A673 (cell line): ENCODE measurements around the gene CLEC16A.
"Not testable (repeated sequence)": the region's sequence is repeated elsewhere in the genome, so short reads cannot be mapped to it uniquely, and the experiment has no call there.

Source experiments
- CTCF ChIP-seq: fragments of 300-800, 200-600 bp; sonication (generic); conservative IDR thresholded peaks from 2 replicates; pipeline ENCODE4 v1.5.1; 2017; ENCODE audit warnings: low read depth, mild to moderate bottlenecking, antibody characterized with exemption, low read length, moderate library complexity, mixed read lengths
- EZH2 ChIP-seq: fragments of 200-600 bp; sonication (generic); IDR thresholded peaks from 2 replicates; pipeline ENCODE4 v1.6.1; 2017; ENCODE audit warnings: borderline replicate concordance, low read depth, mild to moderate bottlenecking, mixed read lengths, antibody characterized with exemption, low read length; ENCODE audit not compliant: poor library complexity, severe bottlenecking

DNA sequence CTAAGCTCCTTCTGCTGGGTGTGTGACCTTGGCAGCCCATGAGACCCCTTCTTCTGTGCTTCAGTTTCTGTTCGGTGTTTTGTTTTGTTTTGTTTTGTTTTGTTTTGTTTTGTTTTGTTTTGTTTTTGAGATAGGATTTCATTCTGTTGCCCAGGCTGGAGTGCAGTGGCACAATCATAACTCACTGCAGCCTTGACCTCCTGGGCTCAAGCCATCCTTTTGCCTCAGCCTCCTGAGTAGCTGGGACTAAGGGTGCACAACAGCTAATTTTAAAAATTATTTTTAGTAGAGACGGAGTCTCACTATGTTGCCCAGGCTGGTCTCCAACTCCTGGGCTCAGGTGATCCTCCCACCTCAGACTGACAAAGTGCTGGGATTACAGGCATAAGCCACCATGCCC lies 276.1 kb downstream of the CLEC16A start:
- not testable (repeated sequence) for TF ChIP-seq CTCF, EZH2
